SIG-M5 (cell line): ENCODE results near the gene FOXE3.

Experiments used
- DNase-seq: peaks from one replicate; lab custom pipeline; 2025; lab: John Stamatoyannopoulos, UW

The FOXE3 gene

GRCh38 chr1:47415728-47416318 lies at the start of gene FOXE3:
FOXE3 (plus strand) TSS chr1:47416285; CDS start chr1:47416316, 31 bp downstream.
- no peak for DNase-seq

DNA sequence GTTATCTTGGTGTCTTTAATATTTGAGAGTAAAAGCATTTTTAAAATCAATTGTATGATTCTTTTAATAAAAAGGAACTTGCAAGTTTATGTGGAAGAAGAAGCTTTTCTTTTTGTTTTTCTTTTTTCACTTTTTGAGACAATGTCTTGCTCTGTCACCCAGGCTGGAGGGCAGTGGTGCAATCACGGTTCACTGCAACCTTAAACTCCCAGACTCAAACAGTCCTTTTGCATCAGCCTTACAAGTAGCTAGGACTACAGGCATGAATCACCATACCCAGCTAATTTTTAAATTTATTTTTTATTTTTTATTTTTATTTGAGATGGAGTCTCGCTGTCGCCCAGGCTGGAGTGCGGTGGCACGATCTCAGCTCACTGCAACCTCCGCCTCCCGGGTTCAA lies 48.4 kb upstream of the FOXE3 start:
- no peak for DNase-seq

DNA sequence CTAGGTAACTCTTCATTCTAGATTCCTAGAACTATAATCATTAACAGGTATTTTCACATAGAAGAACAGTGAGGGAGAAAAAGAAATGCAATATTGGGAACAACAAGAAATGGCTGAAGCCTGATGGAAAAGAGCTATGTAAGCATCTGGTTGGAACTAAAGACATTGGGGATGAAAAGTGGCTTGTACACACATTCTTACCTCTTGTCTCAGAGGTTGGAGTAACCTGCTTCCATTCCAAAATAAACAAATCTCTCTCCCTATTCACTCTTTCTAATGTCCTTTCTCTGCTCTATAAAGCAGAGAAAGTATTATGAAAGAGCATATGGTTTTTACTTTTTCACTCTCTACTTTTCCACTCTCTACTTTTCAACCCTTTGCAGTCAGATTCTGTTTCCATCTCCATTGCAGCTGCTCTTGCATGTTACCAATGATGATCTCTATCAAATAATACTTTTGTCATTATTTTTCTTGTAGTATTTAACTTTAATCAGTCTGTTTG lies 45.0 kb upstream of the FOXE3 start:
- no peak for DNase-seq

GRCh38 chr1:47374501-47374900 lies 41.6 kb upstream of the FOXE3 start:
- no peak for DNase-seq

GRCh38 chr1:47378147-47378546 lies 37.9 kb upstream of the FOXE3 start:
- no peak for DNase-seq

DNA sequence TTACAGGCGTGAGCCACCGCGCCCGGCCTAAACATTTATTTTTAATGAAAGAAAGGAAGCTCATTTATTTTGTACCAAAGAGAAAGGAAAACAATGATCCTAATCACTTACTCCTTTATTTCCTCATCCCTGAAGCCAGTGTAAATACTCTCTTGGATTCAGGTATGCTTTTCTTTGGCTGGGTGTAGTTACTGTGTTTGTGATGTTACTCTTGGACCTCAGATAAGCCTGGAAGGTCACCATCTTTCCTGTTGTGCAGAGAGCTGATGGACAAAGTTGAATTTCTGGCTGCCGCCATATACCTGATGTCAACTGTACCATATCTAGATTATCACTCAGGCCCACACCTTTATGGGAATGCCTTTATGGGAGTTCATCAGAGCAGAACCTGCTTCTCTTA lies 35.4 kb upstream of the FOXE3 start:
- no peak for DNase-seq

- no peak for DNase-seq
Measured at GRCh38 chr1:47382399-47382983, 33.6 kb upstream of the FOXE3 start.

GRCh38 chr1:47384083-47384482 lies 32.0 kb upstream of the FOXE3 start:
- DNase-seq, result no peak

DNA sequence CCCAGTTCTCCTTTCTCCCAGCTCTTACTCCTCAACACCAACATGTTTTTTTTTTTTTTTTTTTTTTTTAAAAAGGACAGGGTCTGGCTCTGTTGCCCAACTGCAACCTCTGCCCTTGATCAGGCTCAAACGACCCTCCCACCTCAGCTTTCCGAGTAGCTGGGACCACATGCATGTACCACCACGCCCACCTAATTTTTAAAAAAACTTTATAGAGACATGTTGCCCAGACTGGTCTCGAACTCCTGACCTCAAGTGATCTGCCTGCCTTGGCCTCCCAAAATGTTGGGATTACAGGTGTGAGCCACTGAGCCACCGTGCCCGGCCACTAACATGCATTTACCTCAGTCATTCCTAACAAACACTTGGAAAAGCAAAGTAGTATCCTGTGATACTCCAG lies 31.1 kb upstream of the FOXE3 start:
- no peak for DNase-seq

GRCh38 chr1:47386268-47386667 lies 29.8 kb upstream of the FOXE3 start:
- no peak for DNase-seq

DNA sequence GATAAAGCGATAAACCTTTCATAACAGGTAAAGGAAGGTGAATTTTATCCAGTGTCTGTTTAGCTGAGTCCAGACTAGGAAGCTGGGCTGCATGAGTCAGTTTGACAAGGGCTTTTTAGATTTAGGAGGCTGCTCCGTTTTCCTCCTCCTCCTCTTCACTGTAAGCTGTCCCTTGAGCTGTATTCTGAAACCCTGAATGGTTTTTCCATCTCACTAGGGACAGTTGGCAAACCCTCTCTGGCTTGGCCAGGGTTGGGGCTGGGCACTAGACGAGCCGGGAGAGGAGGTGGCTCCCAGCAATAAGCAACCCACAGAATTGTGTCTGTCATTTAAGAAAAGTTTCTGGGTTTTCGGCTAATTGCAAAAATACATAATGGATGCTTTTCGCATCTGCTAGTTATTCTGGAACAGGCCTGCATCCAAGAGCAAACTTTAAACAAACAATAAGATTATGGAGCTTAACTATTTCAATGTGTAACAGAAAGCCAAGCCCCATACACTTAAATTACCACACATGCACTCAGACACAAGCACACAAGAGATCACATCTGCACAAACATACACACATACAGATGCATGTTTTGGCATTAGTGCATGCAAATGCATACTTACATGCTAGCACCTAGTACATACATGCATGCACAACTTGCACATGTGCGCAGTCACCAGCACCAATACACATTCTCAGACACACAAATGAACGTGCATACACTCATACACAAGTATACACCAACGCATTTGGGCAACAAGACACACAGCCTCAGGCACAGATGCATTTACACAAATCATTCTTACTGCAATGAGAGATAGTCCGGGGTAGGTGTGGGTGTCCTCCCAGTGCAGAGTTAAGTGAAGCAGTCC lies 27.8 kb upstream of the FOXE3 start:
- no peak for DNase-seq

DNA sequence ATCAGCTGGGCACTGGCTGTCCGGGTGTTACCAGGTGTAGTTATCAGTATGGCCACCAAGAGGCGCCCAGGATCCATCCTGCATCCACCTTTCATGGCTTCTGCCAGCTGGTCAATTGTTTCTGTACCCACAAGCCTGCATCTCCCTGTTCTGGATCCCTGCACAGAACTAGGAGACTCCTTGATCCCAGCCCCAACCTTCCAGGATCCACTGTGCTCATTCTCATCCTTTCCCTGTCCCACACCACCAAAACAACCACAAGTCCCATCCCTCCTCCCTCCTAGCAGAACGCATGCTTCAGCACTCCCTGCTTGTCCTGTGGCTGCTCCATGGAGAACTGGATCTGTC lies 27.2 kb upstream of the FOXE3 start:
- no peak for DNase-seq

DNA sequence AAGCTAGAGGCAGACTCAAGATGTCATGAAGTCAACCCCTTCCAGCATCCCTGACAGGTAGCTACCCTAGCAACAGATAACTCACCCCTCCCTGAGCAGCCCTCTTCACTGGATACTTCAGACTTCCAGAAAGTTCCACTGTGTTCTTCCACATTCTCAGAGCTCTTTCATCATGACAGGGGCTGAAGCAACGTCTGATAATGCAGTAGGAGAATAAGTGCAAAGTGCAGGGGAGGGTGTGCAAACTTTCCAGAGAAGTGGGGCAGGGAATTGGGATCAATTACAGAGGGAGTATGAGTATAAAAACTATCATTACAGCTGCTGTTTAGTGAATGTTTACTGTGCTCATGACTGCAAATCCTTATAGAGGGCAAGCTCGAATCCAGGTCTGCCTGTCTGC lies 26.4 kb upstream of the FOXE3 start:
- DNase-seq, result no peak

DNA sequence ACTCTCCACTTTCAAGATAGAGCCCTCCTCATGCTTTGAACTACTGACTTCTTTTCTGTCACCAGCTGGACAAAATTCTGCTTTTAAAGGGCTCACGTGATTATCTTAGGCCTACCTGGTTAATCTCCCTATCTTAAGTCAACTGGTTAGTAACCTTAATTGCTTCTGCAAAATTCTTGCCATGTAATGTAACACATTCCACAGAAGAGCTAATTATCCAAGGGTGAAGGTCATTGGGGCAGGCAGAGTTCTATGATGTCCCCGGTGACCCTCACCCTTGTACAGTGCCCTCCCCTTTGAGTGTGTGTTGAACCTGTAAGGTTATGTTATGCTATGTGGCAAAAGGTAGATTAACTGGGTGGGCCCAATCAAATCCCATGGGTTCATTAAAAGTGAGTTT lies 25.2 kb upstream of the FOXE3 start:
- DNase-seq, result no peak

- no peak for DNase-seq
Measured at GRCh38 chr1:47393141-47393540, 22.9 kb upstream of the FOXE3 start.

DNA sequence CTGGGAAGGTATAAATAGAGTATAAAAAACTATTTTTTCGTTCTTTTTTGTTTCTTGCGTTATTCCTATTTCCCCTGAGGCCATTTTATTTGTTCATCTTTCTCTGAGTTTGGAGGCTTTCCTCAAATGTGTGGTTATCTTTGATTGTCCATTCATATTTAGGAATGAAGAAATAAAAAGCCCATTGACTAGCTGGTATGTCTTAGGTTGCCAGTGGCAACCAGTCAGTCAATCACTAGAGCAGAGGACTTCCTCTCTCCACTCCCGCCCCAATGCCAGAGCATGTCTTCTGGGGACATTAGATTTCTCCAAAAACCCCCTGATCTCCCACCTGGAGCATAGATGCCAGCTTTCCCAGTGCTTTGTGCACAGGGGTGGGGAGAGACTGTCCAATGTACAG lies 20.7 kb upstream of the FOXE3 start:
- no peak for DNase-seq

- DNase-seq, result no peak
Measured at GRCh38 chr1:47396671-47397196, 19.4 kb upstream of the FOXE3 start.

DNA sequence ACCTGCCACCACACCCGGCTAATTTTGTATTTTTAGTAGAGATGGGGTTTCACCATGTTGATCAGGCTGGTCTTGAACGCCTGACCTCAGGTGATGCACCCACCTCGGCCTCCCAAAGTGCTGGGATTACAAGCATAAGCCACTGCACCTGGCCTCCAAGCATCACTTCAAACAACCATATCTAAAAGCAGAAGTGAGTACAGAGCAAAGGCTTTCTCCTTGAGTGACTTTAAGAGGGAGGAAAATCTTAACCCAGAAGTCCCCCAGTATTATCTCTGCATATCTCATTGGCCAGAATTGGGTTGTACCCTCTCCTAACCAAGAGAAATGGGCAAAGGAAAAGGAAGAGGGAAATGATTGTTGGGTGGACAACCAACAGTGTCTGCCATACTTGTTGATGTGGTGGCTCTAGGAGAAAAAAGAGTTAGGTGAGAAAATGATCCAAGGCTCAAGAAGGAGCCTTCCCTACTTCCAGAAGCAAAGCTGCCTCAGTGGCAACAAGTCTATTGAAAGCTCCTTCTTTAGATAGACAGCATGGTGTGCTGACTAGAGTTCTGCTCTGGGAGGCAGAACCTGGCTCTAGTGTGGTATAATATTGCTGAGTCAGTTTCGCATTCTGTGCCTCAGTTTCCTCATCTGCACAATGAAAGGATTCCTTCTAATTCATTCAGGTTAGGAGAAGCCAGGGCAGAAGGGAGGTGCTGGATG lies 16.8 kb upstream of the FOXE3 start:
- no peak for DNase-seq

DNA sequence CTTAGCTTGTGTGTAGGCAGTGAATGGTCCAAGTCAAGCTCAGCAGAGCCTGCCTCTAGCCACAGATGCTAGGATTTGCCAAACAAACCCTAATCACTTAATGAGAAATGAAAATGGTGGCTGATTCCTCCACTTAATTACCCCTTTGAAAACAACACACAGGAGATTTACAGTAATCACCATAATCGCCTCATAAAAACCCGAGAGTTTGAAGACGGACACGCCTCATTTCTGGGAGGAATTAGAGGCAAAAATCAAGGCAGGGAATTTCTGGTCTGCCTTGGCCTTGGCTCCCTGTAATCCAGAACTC lies 16.3 kb upstream of the FOXE3 start:
- DNase-seq, result no peak

DNA sequence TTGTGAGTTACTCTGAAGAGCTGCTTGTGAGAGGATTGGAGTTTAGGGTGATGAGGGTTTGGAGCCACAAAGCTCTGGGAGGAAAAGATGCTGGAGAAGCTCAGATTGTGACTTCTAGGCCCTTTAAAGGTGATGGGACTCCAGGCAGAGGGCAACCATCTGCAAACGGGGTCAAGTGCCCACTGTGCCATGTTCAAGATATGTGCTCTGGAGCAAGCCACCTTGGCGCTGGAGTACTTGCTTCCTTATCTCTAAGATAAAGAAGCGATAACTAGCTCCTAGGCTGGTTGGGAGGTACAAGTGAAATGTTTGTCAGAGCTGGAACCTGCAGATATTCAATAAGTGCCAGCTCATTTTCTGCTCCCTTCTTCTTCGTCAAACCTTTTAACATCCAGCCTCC lies 14.3 kb upstream of the FOXE3 start:
- DNase-seq, result no peak

GRCh38 chr1:47402591-47402990 lies 13.5 kb upstream of the FOXE3 start:
- DNase-seq, result no peak

DNA sequence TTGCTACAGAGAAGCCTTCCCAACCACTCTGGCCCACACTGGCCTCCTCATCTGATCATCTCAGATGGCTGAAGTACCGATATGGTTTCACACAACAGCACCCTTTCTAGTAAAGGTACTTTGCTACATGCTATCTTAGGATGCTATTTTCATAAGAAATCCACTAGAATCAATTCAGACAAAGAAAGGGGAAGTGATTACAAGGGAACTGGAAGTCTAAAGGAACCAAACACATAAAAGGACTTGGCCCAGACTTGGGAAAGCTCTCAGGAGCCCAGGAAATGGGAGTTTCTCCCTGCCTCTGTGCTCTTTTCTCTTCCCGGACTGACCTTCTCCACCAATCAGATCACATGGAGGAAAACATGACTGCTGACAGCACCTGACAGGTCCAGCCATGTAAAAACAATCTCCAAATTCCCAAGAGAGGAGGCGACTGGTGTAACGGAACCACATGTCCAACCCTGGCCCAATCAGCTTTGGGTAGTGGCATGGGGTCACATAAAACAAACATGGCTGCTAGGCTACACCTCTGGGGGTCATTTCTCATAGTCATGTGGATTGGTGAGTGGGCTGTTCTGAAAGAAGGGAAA lies 12.7 kb upstream of the FOXE3 start:
- no peak for DNase-seq
